Measurements from ENCODE around the gene EGFL8. TPM values are rescaled to one million over a fixed set of nuclear protein-coding genes. Genes with fewer than 3 reads are reported as not detected.

Gene EGFL8
- total and polyA plus RNA-seq, 9 of the 15 experiments (the other 6 are each of a cell fraction or from before 2014, with no cell fraction given) = 2.2 to 47.4 (median 14.2) TPM

- no peak for TF ChIP-seq HMG20A (CRISPR knock-in tag; conservative IDR thresholded peaks at IDR 0.05)
- no peak for TF ChIP-seq IRF1 (CRISPR knock-in tag; IDR thresholded peaks at IDR 0.05; ENCODE audit: borderline replicate concordance)
- TF ChIP-seq ZFP36 (IDR thresholded peaks at IDR 0.05; ENCODE audit: low read depth, low read length, partially characterized antibody) = peak; percentile 1
- no peak for TF ChIP-seq RBM34 (IDR thresholded peaks at IDR 0.05; ENCODE audit: borderline replicate concordance, insufficient read depth, low read length)
- TF ChIP-seq ZNF232 (CRISPR knock-in tag; IDR thresholded peaks at IDR 0.05) = no peak
- no peak for TF ChIP-seq NFXL1 (CRISPR knock-in tag; IDR thresholded peaks at IDR 0.05)
- no peak for TF ChIP-seq E2F1 (CRISPR knock-in tag; IDR thresholded peaks at IDR 0.05)
- TF ChIP-seq TEAD1 (CRISPR knock-in tag; IDR thresholded peaks at IDR 0.05) = 0 out of 4 replicates have a peak, but pooled peaks of 1 of the 2 experiments have one; percentile 48
- TF ChIP-seq ZNF212 (CRISPR knock-in tag; IDR thresholded peaks at IDR 0.05) = no peak
- no peak for TF ChIP-seq ADNP (tag; IDR thresholded peaks at IDR 0.05)
- TF ChIP-seq CBX5 (IDR thresholded peaks at IDR 0.05; ENCODE audit: borderline replicate concordance, low read depth) = no peak
- TF ChIP-seq TCF7 (IDR thresholded peaks at IDR 0.05; ENCODE audit: borderline replicate concordance) = peak; percentile 58; the same call in 1 of the 2 replicates
- 0 out of 2 replicates have a peak, but pooled peaks have one; percentile 34 for TF ChIP-seq MECOM (CRISPR knock-in tag; IDR thresholded peaks at IDR 0.05)
- no peak for TF ChIP-seq USF1 (CRISPR knock-in tag; IDR thresholded peaks at IDR 0.05)
- no peak for TF ChIP-seq BRF2 (IDR thresholded peaks at IDR 0.05; ENCODE audit: borderline replicate concordance, insufficient read depth, insufficient read length)
Observed at GRCh38 chr6:32153564-32154513, 10.6 kb upstream of the EGFL8 start, which contains the start of gene PPT2 (continued).

Measured in K562 (cell line).